Myocyte (in vitro differentiated cells): ENCODE results near the gene NTM. TPM values are rescaled to one million over a fixed set of nuclear protein-coding genes. Genes with fewer than 3 reads are reported as not detected.

Source experiments
- DNase-seq: peaks from one replicate; pipeline ENCODE4 v3.0.0-alpha.2; 2012; ENCODE audit warnings: low read depth
- total RNA-seq: library from RNA; depleted of rRNA; stranded (reverse); fragments of >200 nt; gene quantifications from 2 replicates; pipeline ENCODE4 v1.2.3, GENCODE V29; 2014

The NTM gene
- total RNA-seq, 1 donor from 2014 or later: 41.5 TPM

GRCh38 chr11:131546218-131546895 is 175.9 kb downstream of the NTM start:
- DNase-seq: no peak

- DNase-seq: no peak
Measured at GRCh38 chr11:131549099-131549498, 178.7 kb downstream of the NTM start.

GRCh38 chr11:131549770-131550169 is 179.4 kb downstream of the NTM start:
- DNase-seq: no peak

DNA sequence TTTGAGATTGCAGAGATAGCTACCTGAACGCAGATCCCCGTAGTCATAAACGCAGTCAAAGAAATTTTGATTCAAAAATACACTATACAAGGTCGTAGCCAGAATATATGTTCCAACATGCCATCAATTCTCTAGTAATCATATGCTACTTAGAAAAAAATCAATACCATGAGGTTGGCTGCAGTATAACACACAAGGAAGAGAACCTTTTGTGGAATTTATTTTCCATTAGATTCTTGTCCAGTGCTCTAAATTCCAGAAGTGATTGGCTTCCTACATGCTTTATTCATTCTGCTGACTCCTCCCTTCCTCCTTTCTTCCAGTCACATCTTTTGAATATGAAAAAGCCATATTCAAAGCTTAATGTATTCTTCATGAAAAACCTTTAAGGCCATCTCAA is 189.9 kb downstream of the NTM start:
- no peak for DNase-seq

DNA sequence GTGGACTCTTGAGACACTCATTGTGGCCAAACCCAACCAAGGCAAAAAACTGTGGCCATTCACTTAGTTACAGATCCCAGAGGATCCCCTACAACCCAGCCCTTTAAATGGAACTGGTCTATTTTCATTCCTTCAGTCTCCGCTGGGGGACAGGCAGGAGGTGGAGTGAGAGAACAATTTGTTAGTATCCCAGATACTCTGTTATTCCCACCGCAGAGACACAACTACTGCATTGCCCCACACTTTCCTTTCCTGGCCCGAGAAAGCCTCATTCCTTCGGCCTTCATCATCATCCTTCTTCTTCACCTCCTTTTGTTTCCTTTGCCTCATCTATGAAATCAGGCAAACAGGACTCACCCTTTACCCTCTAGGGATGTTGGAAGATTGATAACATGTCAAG is 191.1 kb downstream of the NTM start:
- no peak for DNase-seq

DNA sequence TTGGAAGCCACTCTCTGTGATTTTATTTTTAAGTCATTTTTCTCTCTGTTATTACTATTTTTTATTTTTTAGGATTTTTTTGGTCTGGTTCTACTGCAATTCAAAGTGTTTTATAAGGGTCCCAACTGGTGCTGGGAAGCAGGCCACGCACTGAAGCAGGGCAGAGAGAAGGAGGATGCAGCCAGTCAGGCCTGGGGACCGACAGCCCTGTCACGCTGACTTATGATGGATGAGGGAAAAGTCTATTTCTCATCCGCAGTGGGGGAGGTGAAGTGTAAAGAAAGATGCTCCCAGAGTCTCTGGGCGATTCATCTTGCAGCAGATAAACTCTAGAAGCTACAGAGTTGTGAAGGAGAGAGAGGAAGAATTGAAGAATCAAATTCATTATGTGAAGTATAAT is 191.6 kb downstream of the NTM start:
- DNase-seq: no peak

DNA sequence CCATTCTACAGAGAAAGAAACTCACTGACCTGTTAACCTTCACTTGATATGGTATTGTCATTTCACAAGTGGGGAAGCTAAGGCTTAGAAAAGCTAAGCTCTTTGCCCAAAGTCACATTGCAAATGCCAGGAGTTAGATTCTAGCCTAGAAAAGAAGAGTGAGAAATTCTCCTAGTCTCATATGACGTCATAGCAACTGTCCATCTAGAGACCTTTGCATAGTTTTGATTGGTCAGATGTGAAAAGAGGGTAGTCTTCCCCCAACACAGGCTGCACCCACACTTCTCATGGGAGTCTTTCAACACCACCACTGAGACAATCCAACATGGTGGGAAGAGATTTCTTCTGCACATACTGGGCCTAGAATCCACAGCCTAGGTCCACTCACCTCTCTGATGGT is 197.9 kb downstream of the NTM start:
- no peak for DNase-seq

GRCh38 chr11:131571571-131571970 is 201.2 kb downstream of the NTM start:
- no peak for DNase-seq

DNA sequence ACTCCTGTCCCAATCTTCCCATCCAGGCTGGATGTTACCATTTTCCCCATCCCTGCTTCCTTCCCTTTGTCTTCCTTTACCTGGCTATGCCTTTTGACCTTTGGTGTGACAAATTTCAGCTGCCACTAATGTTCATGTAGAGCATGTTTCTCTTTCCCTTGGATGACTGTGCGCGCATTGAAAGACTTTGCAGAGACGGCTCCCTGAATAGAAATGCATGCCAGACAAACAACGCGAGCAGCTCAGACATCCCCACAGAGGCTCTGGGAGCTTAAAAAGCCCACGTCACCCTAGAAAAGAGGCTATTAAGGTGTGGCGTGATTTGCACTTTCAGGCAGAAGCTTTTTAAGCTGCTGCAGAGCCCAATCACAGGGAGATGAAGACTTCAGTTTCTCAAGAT is 202.0 kb downstream of the NTM start:
- DNase-seq: no peak

DNA sequence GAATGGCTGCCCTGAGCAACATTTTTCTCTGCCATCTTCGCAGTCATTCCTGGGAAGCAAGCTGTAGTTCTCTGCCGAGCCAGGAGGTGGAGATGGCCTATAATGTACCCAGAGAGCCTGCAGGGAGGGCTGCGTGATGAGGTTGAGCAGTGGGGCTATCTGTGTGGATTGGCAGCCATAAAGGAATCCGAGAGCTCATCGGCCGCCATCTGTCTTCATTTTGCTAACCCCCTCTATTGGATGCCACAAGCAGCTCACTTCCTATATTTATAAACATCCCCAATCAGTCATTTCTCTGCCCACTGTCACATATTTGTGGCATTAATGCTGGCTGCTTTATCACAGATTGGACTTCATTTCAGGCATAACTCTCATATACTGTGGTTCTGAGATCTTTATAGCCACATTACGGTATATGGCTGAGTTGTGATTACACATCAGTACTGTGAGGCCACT is 209.5 kb downstream of the NTM start:
- DNase-seq: peak; percentile 88

- DNase-seq: peak; percentile 63
Measured at GRCh38 chr11:131580476-131580875, 210.1 kb downstream of the NTM start.

DNA sequence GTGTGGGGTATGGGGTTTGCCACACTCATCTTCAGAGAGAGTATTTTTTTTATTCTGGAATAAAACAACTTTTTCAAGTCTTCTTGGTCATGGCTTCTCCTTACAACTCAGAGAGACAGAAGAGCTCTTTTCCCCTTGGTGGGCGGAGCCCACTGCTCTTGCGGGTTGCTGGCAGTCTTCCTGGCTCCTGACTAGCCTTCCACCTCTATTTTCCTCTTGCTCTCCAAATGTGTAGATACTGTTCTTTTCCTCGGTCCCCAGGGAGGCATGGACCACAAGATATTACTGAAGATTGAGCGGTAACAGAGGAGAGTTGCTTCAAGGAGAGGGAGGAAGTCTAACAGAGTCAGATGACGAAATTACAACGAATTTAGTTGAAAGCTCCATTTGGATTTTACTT is 210.6 kb downstream of the NTM start:
- peak; percentile 10 for DNase-seq

DNA sequence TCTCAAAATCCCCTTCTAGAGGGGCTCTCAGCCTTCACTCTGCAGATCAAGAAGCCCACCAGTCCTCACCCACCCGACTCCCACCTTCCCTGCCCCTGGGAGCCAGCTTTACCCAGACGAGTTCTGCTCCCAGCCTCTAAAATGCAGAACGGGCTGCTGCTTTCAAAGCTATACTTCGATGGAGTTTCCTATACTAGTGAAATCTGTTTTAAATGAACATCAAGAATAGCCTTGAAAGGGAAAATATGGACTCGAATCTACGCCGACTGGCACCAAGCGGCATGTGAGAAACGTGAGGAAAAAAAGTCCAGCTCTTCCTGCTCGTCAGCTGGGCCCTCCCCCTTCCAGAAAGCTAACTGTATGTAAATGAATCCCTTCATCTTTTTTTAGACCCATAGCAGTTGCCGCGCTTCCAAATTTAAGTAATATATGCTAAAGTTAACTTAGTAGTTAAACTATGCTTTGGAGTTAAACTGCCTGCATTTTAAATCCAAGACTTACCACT is 211.7 kb downstream of the NTM start:
- no peak for DNase-seq

GRCh38 chr11:131583421-131583820 is 213.0 kb downstream of the NTM start:
- DNase-seq: no peak

GRCh38 chr11:131583938-131584337 is 213.5 kb downstream of the NTM start:
- DNase-seq: no peak

GRCh38 chr11:131584785-131585592 is 214.6 kb downstream of the NTM start:
- no peak for DNase-seq

- DNase-seq: no peak
Measured at GRCh38 chr11:131588057-131588456, 217.6 kb downstream of the NTM start.

GRCh38 chr11:131591051-131591461 is 220.6 kb downstream of the NTM start:
- DNase-seq: peak; percentile 20

DNA sequence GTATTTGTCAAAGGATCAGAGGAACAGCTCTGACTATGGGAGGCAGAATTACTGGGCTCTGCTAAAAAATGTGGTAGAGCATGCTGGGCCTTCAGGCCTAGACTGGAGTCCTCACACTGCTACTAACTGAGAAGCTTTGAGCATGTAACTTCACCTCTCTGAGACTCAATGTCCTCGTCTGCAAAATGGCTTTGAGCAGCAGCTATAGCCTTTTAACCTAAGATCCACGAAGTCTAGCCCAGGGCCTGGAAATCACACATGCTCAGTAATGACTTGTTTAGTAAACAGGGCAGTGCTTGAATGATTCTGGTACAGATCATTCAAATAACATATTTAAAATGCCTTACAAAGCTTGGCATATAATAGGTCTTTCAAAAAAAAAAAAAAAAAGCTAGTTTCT is 221.7 kb downstream of the NTM start:
- DNase-seq: no peak

DNA sequence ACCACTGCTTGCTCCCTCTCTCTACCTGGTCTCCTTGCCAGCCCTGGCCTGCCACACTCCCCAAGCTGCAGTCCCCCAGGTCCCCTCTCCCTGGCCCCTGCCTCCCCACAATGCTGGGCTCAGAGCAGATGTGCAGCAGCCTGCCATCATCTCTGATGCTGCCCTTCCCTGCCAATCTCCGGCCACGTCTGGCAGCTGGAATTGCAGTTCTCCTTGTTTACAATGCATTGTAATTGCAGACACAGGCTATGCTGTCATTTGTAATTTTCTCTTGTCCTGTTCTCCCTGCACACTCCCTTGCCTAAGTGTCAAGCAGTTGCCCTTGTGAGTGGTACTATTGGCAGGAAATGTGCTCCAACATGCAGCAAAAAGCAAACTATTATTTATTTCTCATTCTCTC is 222.3 kb downstream of the NTM start:
- DNase-seq: no peak

DNA sequence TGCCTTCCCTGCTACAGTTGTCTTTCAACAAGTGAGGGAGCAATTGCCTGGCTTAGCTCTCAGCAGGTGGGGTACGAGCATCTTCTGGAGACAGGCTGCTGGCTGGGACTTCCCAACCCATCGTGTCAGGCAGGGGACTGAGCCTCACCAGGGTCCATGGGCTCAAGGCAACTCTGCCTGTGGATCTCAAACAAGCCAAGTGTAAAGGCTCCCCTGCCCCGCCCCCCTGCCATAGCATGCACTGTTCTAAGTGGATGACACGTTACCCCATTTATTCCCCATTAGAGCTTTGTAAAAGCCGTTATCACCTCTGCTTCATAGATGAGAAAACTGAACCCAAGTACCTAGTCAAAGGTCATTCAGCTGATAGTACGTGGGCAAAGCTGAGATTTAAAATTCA is 222.9 kb downstream of the NTM start:
- no peak for DNase-seq

GRCh38 chr11:131595797-131596196 is 225.4 kb downstream of the NTM start:
- DNase-seq: no peak

DNA sequence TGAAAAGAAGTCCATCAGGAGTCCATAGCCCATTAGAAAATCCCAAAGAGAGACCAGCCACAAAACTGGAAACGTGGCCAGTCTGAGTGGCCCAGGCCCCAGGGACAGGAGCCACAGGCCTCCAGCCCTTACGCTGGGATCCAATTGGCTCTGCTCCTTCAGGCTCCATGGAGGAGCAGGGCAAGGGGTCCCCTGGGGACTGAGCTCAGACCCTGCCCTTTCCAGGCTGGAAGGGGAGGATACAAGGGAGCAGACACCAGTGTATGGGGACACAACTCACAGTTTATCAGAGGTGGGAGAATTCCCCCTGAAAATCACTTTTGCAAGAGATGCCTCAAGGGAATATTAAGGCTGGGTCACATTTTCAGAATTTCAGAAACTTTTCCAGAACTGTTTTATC is 227.5 kb downstream of the NTM start:
- DNase-seq: no peak
